ENCODE results near the gene LRRC27. TPM values are rescaled to one million over a fixed set of nuclear protein-coding genes. Genes with fewer than 3 reads are reported as not detected.
A peak's percentile ranks its signal among the peaks of the same experiment; 100 is the strongest.

LRRC27 gene
- total and polyA plus RNA-seq, 2 of the 4 experiments (the other 2 are of a cell fraction), result 3.8 to 5.3 TPM

DNA sequence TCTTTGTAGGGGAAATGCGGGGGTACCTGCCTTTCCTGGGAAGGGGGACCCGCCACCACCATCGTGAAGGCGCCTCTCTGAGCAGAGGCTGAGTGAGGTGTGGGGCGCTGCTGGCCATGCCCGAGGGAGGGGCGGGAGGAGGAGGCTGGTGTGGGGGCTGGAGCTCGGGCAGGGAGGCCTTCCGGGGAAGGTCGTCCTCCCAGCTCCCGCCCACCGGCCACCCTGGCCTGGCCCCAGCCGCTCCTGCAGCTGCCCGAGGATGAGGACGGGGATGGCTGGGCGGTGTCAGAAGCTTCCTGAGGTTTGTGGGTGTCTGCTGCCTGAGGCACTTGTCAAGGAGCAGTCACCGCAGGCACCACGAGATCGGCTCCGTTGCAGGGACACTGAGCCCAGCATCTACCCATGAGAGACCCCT is 76.4 kb downstream of the LRRC27 start:
- CTCF ChIA-PET, result no interaction called here
- Histone ChIP-seq H3K36me3 (ENCODE audit: control insufficient read depth, insufficient read depth, low read length) (peaks cover 18% of the 10 kb centered on the region; the same call in 1 of the 2 replicates), H3K4me3 (ENCODE audit: insufficient read depth, low read depth, low read length) (no peak overlapping the region), H4K8ac (ENCODE audit: low read depth in 2 of 2, low read length in 2 of 2) (peak overlapping the region; percentile 72 to 92; a peak in 3 of 4 replicates), H2BK120ac (ENCODE audit: low read depth, low read length) (peak overlapping the region; percentile 60; the same call in 1 of the 2 replicates), H2AK5ac (ENCODE audit: low read depth, low read length) (no peak overlapping the region), H3K4me1 (ENCODE audit: control insufficient read depth, insufficient read depth, low read length) (peaks cover 6% of the 10 kb centered on the region; the same call in 1 of the 2 replicates), H3K14ac (replicated peaks; ENCODE audit: low read depth, low read length) (0 out of 2 replicates have a peak overlapping the region, but pooled peaks have one; percentile 15), H3K79me1 (ENCODE audit: low read depth in 1 of 2, low read length in 2 of 2) (peaks cover 0 to 16% of the 10 kb centered on the region in 2 experiments; a peak in 3 of 4 replicates), H3K23ac (ENCODE audit: low read depth, low read length) (no peak overlapping the region), H3K27me3 (ENCODE audit: control insufficient read depth, insufficient read depth, low read length) (no peaks in the 10 kb centered on the region), H2AK9ac (replicated peaks; ENCODE audit: low read depth, low read length, poor library complexity) (peak overlapping the region; percentile 28), H4K91ac (ENCODE audit: insufficient read depth, low read depth, low read length) (no peak overlapping the region), H2BK20ac (ENCODE audit: low read depth, low read length) (no peak overlapping the region), H3K27ac (ENCODE audit: insufficient read depth, low read length) (peak overlapping the region; percentile 13; the same call in 1 of the 2 replicates), H3K18ac (ENCODE audit: low read depth, low read length) (no peak overlapping the region; the same call in 1 of the 2 replicates), H2BK5ac (ENCODE audit: low read depth, low read length, poor library complexity, severe bottlenecking) (no peak overlapping the region), H3K9me1 (ENCODE audit: insufficient read depth, low read length) (peaks cover 2% of the 10 kb centered on the region; the same call in 1 of the 2 replicates), H2AFZ (replicated peaks; ENCODE audit: low read length, poor library complexity) (peak overlapping the region; percentile 75), H2BK15ac (ENCODE audit: low read depth, low read length) (no peak overlapping the region), H4K20me1 (ENCODE audit: insufficient read depth, low read length) (0 out of 2 replicates have a peak, but pooled peaks cover 7% of the 10 kb centered on the region), H3K9me3 (ENCODE audit: control insufficient read depth, insufficient read depth, low read length) (no peaks in the 10 kb centered on the region), H3K4ac (ENCODE audit: low read depth, low read length) (peak overlapping the region; percentile 52), H3K56ac (ENCODE audit: extremely low read depth, insufficient read depth, low read length) (no peak overlapping the region), H3K4me2 (ENCODE audit: low read depth, low read length) (no peak overlapping the region), H4K5ac (ENCODE audit: low read depth, low read length) (peak overlapping the region; percentile 88), H3K9ac (ENCODE audit: low read depth, low read length) (no peak overlapping the region)
- DNase-seq, result no peak
- POLR2A ChIA-PET (ENCODE audit: unreplicated experiment), result no interaction called here
- in situ Hi-C loops (cut with MboI; ENCODE audit: low sequenced_read_pairs) (no loop called here), intact Hi-C loops (cut with micrococcal nuclease) (no loop called here), dilution Hi-C loops (cut with HindIII; ENCODE audit: low sequenced_read_pairs, unreplicated experiment) (no loop called here)
- BruUV-seq (replicated peaks), result no TSS peak
- ATAC-seq (ENCODE audit: low read depth), result no peak
- WGBS, 2 experiments (ENCODE audit: extremely low coverage in 2 of 2, insufficient read length in 1 of 2), result no CpG with 5 or more reads among the region's 20 CpGs
- TF ChIP-seq MAZ (IDR thresholded peaks at IDR 0.05; ENCODE audit: borderline replicate concordance, low read depth, low read length) (no peak), POLR2A (IDR thresholded peaks at IDR 0.05; ENCODE audit: low read depth, low read length) (no peak)
